Glutamatergic neuron (in vitro differentiated cells): ENCODE measurements around the gene KREMEN2. TPM values are rescaled to one million over a fixed set of nuclear protein-coding genes. Genes with fewer than 3 reads are reported as not detected.

ENCODE experiments used
- DNase-seq: peaks from one replicate; pipeline ENCODE4 v3.0.0; 2022
- H3K27ac Mint-ChIP-seq: one replicate; pipeline ENCODE4 v1.8.0; 2020; ENCODE audit warnings: mild to moderate bottlenecking, mixed read lengths, inconsistent platforms; ENCODE audit not compliant: unreplicated experiment
- H3K27me3 Mint-ChIP-seq: one replicate; pipeline ENCODE4 v1.8.0; 2020; ENCODE audit warnings: mild to moderate bottlenecking, moderate library complexity, mixed read lengths, inconsistent platforms; ENCODE audit not compliant: unreplicated experiment
- H3K36me3 Mint-ChIP-seq: one replicate; pipeline ENCODE4 v1.8.0; 2020; ENCODE audit warnings: mild to moderate bottlenecking, mixed read lengths, inconsistent platforms; ENCODE audit not compliant: unreplicated experiment
- H3K4me1 Mint-ChIP-seq: one replicate; pipeline ENCODE4 v1.8.0; 2020; ENCODE audit warnings: mild to moderate bottlenecking, low read depth, mixed read lengths, inconsistent platforms; ENCODE audit not compliant: unreplicated experiment
- H3K4me3 Mint-ChIP-seq: one replicate; pipeline ENCODE4 v1.8.0; 2020; ENCODE audit warnings: mild to moderate bottlenecking, mixed read lengths, inconsistent platforms; ENCODE audit not compliant: unreplicated experiment
- H3K9me3 Mint-ChIP-seq: one replicate; pipeline ENCODE4 v1.8.0; 2020; ENCODE audit warnings: mild to moderate bottlenecking, moderate library complexity, mixed read lengths, inconsistent platforms; ENCODE audit not compliant: unreplicated experiment
- CTCF ChIP-seq: fragments of 200-600 bp; sonication (generic); IDR thresholded peaks from one replicate; pipeline ENCODE4 v1.5.0; 2021; ENCODE audit not compliant: partially characterized antibody, unreplicated experiment
- total RNA-seq: library from RNA; stranded (reverse); fragmentation: NEBNext Ultra II Directional; extraction: Animal tissue kit (Norgen Biotek cat#: 25700); gene quantifications from one replicate; pipeline ENCODE4 v1.2.1, GENCODE V29; 2021; ENCODE audit not compliant: unreplicated experiment

Gene KREMEN2
- total RNA-seq, 1 donor from 2014 or later, result 12.8 TPM

GRCh38 chr16:3015865-3016521 lies 51.9 kb downstream of the KREMEN2 start:
- Mint-ChIP-seq H3K27me3 (peaks cover 16% of the 10 kb centered on the region), H3K36me3 (no peaks in the 10 kb centered on the region), H3K4me1 (no peaks in the 10 kb centered on the region), H3K27ac (no peak overlapping the region), H3K9me3 (peaks cover 5% of the 10 kb centered on the region), H3K4me3 (no peak overlapping the region)
- DNase-seq, result no peak
- no peak for TF ChIP-seq CTCF

GRCh38 chr16:3017344-3017743 lies 53.3 kb downstream of the KREMEN2 start:
- no peak for DNase-seq
- Mint-ChIP-seq H3K4me3 (peak overlapping the region; percentile 76), H3K9me3 (peaks cover 2% of the 10 kb centered on the region), H3K27me3 (peaks cover 19% of the 10 kb centered on the region), H3K4me1 (peaks cover 7% of the 10 kb centered on the region), H3K36me3 (no peaks in the 10 kb centered on the region), H3K27ac (no peak overlapping the region)
- TF ChIP-seq CTCF, result no peak

Other genes with a start within 250 kb of the KREMEN2 start
- gene PRSS27, start 244.1 kb upstream of the KREMEN2 start, total RNA-seq, result 10.8 TPM
- gene SRRM2, start 211.6 kb upstream of the KREMEN2 start, total RNA-seq, result 699 TPM
- 183 TPM for gene ELOB, start 187.0 kb upstream of the KREMEN2 start, total RNA-seq
- 0.39 TPM for gene PRSS33, start 176.7 kb upstream of the KREMEN2 start, total RNA-seq
- not detected for gene PRSS41, start 165.8 kb upstream of the KREMEN2 start, total RNA-seq
- gene PRSS21, start 147.0 kb upstream of the KREMEN2 start, total RNA-seq, result not detected
- not detected for gene ZG16B, start 134.0 kb upstream of the KREMEN2 start, total RNA-seq
- gene PRSS22, start 106.1 kb upstream of the KREMEN2 start, total RNA-seq, result not detected
- 30.5 TPM for gene FLYWCH2, start 81.1 kb upstream of the KREMEN2 start, total RNA-seq
- gene FLYWCH1, start 52.3 kb upstream of the KREMEN2 start, total RNA-seq, result 77.1 TPM
- 69.1 TPM for gene PAQR4, start 5.1 kb downstream of the KREMEN2 start, total RNA-seq
- 8.5 TPM for gene PKMYT1, start 16.2 kb downstream of the KREMEN2 start, total RNA-seq
- gene CLDN9, start 48.6 kb downstream of the KREMEN2 start, total RNA-seq, result 0.39 TPM
- gene CLDN6, start 53.9 kb downstream of the KREMEN2 start, total RNA-seq, result 31.1 TPM
- 4.2 TPM for gene TNFRSF12A, start 56.1 kb downstream of the KREMEN2 start, total RNA-seq
- 117 TPM for gene HCFC1R1, start 59.7 kb downstream of the KREMEN2 start, total RNA-seq
- gene THOC6, start 59.8 kb downstream of the KREMEN2 start, total RNA-seq, result 30.2 TPM
- gene BICDL2, start 72.7 kb downstream of the KREMEN2 start, total RNA-seq, result not detected
- not detected for gene MMP25, start 82.3 kb downstream of the KREMEN2 start, total RNA-seq
- 1.3 TPM for gene IL32, start 101.4 kb downstream of the KREMEN2 start, total RNA-seq
- 0.74 TPM for gene ZSCAN10, start 135.0 kb downstream of the KREMEN2 start, total RNA-seq
- gene ZNF205, start 148.3 kb downstream of the KREMEN2 start, total RNA-seq, result 31.6 TPM
- 18.7 TPM for gene ZNF213, start 170.8 kb downstream of the KREMEN2 start, total RNA-seq
- gene OR1F1, start 223.9 kb downstream of the KREMEN2 start, total RNA-seq, result not detected